Activated naive CD4-positive, alpha-beta T cell treated with anti-CD3 and anti-CD28 coated beads, Interleukin-2, amount 50 U/mL, for 72 hours (primary cell): ENCODE results near the gene ST6GALNAC4. TPM values are rescaled to one million over a fixed set of nuclear protein-coding genes. Genes with fewer than 3 reads are reported as not detected.

ENCODE experiments used
- ATAC-seq, 2 donors: fragments of 150-1000 bp; cut with Tn5 transposase; 2 replicates each; pipeline ENCODE4 v1.10.0; 2021; ENCODE audit warnings: mild to moderate bottlenecking in 2 of 2, moderate library complexity in 2 of 2
- DNase-seq, 2 donors: peaks; one replicate each; pipeline ENCODE4 v3.0.0; 2021 to 2022; ENCODE audit warnings: low spot score in 2 of 2
- H3K27ac Mint-ChIP-seq, 2 donors: one replicate each; pipeline ENCODE4 v1.8.0; 2022; ENCODE audit warnings: mild to moderate bottlenecking in 2 of 2, mixed read lengths in 2 of 2
- H3K36me3 Mint-ChIP-seq, 2 donors: one replicate each; pipeline ENCODE4 v1.8.0; 2022; ENCODE audit warnings: mixed read lengths in 2 of 2
- H3K9me3 Mint-ChIP-seq, 2 donors: one replicate each; pipeline ENCODE4 v1.8.0; 2022; ENCODE audit warnings: mixed read lengths in 2 of 2
- total RNA-seq, 2 donors: library from RNA; stranded (reverse); gene quantifications; one replicate each; pipeline ENCODE4 v1.2.3, GENCODE V29; 2022

The ST6GALNAC4 gene
- total RNA-seq, 2 donors from 2014 or later, result 24.5 to 43.2 TPM

DNA sequence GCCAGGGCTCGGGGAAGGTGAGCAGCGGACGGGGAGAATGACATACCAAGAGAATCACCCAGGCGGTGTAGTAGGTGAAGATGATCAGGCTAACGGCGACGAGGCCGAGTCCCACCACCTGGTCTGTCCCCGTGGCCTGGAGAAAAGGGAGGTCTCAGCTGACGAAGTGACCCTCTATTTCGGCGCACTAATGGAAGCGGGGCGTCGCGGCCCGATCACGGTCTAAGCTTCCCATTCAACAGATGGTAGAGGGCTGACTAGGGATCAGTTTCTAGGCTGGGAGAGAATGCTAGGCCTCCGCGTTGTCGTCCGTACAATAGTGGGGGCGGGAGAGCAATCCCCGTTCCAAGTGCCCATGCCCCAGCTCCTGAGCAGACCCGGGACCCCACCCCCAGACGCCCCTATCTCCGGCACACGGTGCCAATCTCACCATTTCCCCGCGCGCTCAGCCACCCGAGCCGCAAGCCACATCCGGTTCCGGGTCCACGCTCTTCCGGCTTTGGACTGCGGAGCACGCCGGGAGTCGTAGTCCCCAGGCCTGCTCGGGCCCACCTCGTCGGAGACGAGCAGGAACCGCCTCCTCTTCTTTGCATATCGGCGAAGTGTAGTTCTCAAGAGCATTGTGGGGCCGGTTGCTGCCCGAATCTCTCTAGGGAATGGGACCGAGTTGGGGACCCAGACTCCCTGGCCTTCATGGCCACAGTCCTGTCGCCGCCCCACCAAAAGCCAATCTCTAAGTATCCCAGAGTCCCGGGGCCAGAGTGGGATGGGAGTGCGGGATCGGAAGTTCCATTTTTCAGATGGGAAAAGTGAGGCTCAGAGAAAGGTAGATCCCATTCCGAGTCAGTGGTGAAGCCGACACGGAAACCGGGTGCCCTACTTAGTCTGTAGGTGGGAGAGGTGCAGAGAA, 20.8 kb upstream of the ST6GALNAC4 start, which contains the start of gene DPM2:
Gene DPM2, minus strand, starts transcription at position 467 of the 910 bp plus-strand sequence. Its CDS starts 34 bp downstream, at position 433.
- H3K27ac Mint-ChIP-seq, result peak within 1 kb of the TSS; percentile 95 to 97
- H3K36me3 Mint-ChIP-seq, result peaks cover 7 to 19% of the 10 kb centered on the region in 2 donors
- DNase-seq (peak; percentile 85 to 87), ATAC-seq (peak; percentile 94)
- no peaks in the 10 kb centered on the region for H3K9me3 Mint-ChIP-seq

DNA sequence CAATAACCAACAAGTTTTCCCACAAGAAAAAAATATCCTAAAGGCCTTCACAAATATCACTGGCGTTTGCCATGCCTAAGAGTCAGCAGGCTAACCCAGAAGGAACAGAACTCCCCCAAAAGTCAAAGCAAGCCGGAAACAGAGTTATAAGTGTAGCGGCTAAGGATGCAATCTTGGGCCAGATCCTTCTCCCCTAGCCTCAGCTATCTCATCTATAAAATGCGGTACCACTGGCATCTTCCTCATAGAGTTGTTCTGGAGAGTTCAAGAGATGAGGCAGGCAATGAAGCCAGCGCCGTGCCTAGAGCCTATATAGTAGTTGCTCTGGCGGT, 20.2 kb upstream of the ST6GALNAC4 start:
- ATAC-seq (no peak), DNase-seq (no peak)
- Mint-ChIP-seq H3K9me3 (no peaks in the 10 kb centered on the region), H3K27ac (peak overlapping the region; percentile 95 to 97), H3K36me3 (peaks cover 7 to 19% of the 10 kb centered on the region in 2 donors)

- no peaks in the 10 kb centered on the region for H3K9me3 Mint-ChIP-seq
- ATAC-seq, result no peak
- DNase-seq, result no peak
- H3K36me3 Mint-ChIP-seq, result peaks cover 7 to 19% of the 10 kb centered on the region in 2 donors
- peak overlapping the region; percentile 95 to 97 for H3K27ac Mint-ChIP-seq
Observed at GRCh38 chr9:127936347-127936852, 19.6 kb upstream of the ST6GALNAC4 start.

- peak overlapping the region; percentile 95 to 97 for H3K27ac Mint-ChIP-seq
- H3K36me3 Mint-ChIP-seq, result peaks cover 7 to 19% of the 10 kb centered on the region in 2 donors
- no peak for DNase-seq
- ATAC-seq, result peak in 1 of 2 donors; percentile 27
- no peaks in the 10 kb centered on the region for H3K9me3 Mint-ChIP-seq
Observed at GRCh38 chr9:127935765-127936221, 19.0 kb upstream of the ST6GALNAC4 start.

GRCh38 chr9:127934986-127935385, 18.1 kb upstream of the ST6GALNAC4 start:
- ATAC-seq (no peak), DNase-seq (no peak)
- Mint-ChIP-seq H3K9me3 (no peaks in the 10 kb centered on the region), H3K36me3 (peaks cover 7 to 19% of the 10 kb centered on the region in 2 donors), H3K27ac (peak overlapping the region in 1 of 2 donors; percentile 94)

DNA sequence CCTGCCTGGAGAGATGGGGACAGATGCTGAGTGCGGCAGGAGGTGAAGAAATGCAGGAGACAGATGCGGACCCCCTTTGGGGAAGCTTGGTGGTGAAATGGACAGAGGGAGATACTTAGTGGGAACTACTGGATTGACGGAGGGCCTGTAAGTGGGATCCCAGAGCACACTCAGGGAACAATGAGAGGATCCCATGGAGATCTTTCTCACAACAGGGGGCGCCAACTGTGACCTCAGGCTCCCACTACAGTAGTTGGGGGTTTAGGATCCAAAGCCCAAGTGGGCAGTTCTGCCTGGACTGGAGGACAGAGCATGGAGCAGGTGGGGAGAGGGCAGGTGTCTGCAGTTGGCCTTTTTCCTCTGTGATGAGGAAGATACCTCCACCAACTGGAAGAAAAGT, 17.4 kb upstream of the ST6GALNAC4 start:
- no peak for ATAC-seq
- Mint-ChIP-seq H3K36me3 (peaks cover 7 to 19% of the 10 kb centered on the region in 2 donors), H3K27ac (peak overlapping the region; percentile 23 to 94), H3K9me3 (no peaks in the 10 kb centered on the region)
- DNase-seq, result no peak

- Mint-ChIP-seq H3K36me3 (peaks cover 6% of the 10 kb centered on the region in 2 donors), H3K27ac (peak overlapping the region; percentile 28 to 74), H3K9me3 (no peaks in the 10 kb centered on the region)
- peak; percentile 18 to 42 for ATAC-seq
- no peak for DNase-seq
Observed at GRCh38 chr9:127931092-127931881, 14.4 kb upstream of the ST6GALNAC4 start.

GRCh38 chr9:127930231-127931091, 13.6 kb upstream of the ST6GALNAC4 start, which contains the start of gene PIP5KL1:
TSS of gene PIP5KL1 (minus strand) at chr9:127930777. CDS start at chr9:127930752, 25 bp downstream.
- Mint-ChIP-seq H3K9me3 (no peaks in the 10 kb centered on the region), H3K27ac (peak within 1 kb of the TSS; percentile 28 to 74), H3K36me3 (no peaks in the 10 kb centered on the region)
- DNase-seq, result peak; percentile 74 to 80
- peak; percentile 72 to 74 for ATAC-seq

GRCh38 chr9:127929625-127929979, 12.8 kb upstream of the ST6GALNAC4 start:
- Mint-ChIP-seq H3K9me3 (no peaks in the 10 kb centered on the region), H3K36me3 (no peaks in the 10 kb centered on the region), H3K27ac (no peak overlapping the region)
- no peak for ATAC-seq
- no peak for DNase-seq

DNA sequence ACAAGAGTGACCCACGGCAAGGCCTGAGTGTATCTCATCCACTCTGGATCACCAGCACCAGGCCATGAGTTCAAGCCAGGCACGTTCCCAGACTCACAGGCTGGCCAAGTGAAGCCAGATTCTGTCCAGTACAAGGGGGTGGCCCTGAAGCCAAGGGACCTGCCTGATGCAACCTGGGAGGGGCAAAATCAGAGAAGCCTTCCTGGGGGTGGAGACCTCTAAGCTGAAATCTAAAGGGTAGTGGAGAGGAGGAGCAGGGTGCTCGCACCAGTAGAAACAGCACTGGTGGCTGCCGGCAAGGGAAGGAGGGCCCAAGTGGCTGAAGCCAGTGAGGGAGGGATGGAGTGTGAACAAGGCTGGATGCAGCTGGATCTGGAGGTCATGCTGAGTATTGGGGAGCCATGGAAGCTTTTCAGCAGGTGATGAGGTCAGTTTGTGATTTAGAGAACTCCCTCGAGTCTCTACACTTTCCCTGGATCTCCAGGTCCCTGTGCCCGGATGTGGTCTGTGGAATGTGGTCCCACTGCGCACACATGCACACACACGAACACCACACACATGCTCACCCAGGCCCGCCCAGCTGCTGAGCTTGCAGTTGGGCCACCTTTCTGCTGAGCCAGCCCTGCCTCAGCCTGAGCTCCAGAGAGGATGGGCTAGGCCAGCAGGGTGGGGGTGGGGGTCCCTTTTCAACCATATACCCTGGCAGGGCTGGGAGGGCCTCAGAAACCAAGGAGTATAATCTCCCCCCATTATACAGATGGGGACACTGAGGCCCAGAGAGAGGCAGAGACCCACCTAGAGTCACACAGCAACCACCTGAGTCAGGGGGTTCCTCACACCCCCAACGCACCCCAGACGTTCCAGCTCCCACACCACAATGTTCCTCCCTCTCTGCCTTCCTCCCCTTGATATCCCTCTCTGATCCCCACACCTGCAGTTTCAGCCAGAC, 12.1 kb upstream of the ST6GALNAC4 start:
- ATAC-seq, result no peak
- Mint-ChIP-seq H3K9me3 (no peaks in the 10 kb centered on the region), H3K27ac (no peak overlapping the region), H3K36me3 (no peaks in the 10 kb centered on the region)
- DNase-seq, result no peak

DNA sequence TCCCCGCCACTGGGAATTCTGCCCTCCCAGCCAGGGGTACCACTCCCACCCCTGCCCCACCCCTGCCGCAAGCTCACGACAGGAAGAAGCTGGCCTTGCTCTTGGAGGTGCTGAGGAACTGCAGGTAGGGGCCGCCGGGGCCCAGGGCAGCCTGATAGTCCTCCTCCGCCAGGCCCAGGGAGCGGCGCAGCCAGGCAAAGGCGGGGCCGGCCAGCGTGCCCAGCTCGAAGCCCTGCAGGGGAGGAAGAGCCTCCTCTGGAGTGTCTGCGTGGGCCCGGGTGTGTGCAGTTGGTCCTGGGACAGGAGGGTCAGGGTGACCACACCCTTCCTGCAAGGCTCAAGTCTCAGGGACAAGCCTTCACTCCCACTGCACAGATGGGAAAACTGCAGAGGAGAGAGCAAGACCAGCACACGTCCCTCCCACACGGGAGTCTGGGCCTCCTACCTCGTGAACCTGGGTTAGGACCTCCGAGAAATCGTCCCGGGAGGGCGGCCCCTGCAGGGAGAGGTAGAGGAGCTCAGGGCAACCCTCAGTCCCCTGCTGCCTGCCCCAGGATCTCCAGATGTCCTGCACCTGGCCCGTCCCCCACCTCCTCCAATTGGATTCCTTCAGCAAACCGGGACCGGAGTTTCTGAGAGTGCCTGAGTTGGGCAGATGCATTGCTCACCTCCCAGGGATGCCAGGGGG, 11.3 kb upstream of the ST6GALNAC4 start:
- Mint-ChIP-seq H3K36me3 (no peaks in the 10 kb centered on the region), H3K27ac (no peak overlapping the region), H3K9me3 (no peaks in the 10 kb centered on the region)
- DNase-seq (no peak), ATAC-seq (no peak)

GRCh38 chr9:127927201-127927987, 10.6 kb upstream of the ST6GALNAC4 start:
- no peak overlapping the region for H3K27ac Mint-ChIP-seq
- DNase-seq (peak in 1 of 2 donors; percentile 62), ATAC-seq (peak; percentile 17 to 59)

DNA sequence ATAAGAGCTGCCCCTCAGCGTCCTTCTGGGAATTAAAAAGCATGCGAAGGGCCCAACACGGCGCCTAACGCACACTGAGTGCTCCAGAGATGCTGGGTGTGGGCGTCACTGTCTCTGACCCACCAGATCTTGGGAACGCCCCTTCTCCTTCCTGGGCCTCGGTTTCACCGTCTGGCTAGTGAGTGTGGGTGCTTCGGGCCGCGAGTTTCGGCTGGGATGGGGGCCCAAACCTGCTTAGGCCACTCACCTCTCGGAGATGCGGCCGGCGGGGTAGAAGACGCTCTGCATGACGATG, 10.0 kb upstream of the ST6GALNAC4 start:
- Mint-ChIP-seq H3K27ac (no peak overlapping the region), H3K9me3 (no peaks in the 10 kb centered on the region), H3K36me3 (no peaks in the 10 kb centered on the region)
- DNase-seq (no peak), ATAC-seq (peak; percentile 8 to 11)

More at GRCh38 chr9:127927201-127927987, 10.6 kb upstream of the ST6GALNAC4 start:
- Mint-ChIP-seq H3K36me3 (no peaks in the 10 kb centered on the region), H3K9me3 (no peaks in the 10 kb centered on the region)
